WERI-Rb-1 (cell line): Measurements from ENCODE around the gene TMEM245.
A peak's percentile ranks its signal among the peaks of the same experiment; 100 is the strongest.

Source experiments
- DNase-seq: peaks from one replicate; pipeline ENCODE4 v3.0.0-alpha.2; 2020
- H3K27ac ChIP-seq: fragments of 250-450 bp; sonication (Bioruptor Pico); 2 replicates; pipeline ENCODE4 v1.5.1; 2020; ENCODE audit warnings: mild to moderate bottlenecking, moderate library complexity
- H3K27me3 ChIP-seq: fragments of 250-450 bp; sonication (Bioruptor Pico); 2 replicates; pipeline ENCODE4 v1.5.1; 2021; ENCODE audit warnings: mild to moderate bottlenecking, low read depth, moderate library complexity; ENCODE audit not compliant: insufficient read depth, severe bottlenecking
- H3K36me3 ChIP-seq: fragments of 250-450 bp; sonication (Bioruptor Pico); 2 replicates; pipeline ENCODE4 v1.5.1; 2020; ENCODE audit warnings: mild to moderate bottlenecking, moderate library complexity
- H3K4me3 ChIP-seq: 2 replicates; pipeline ENCODE4 v1.5.1; 2011; ENCODE audit warnings: low read depth, mild to moderate bottlenecking, control low read depth, low read length
- H3K9me3 ChIP-seq: fragments of 250-450 bp; sonication (Bioruptor Pico); 2 replicates; pipeline ENCODE4 v1.5.1; 2021; ENCODE audit warnings: mild to moderate bottlenecking, moderate library complexity; ENCODE audit not compliant: severe bottlenecking
- TF ChIP-seq, protein P1 (sequence below): IDR thresholded peaks from 2 replicates; pipeline ENCODE4 v1.5.1; 2011; ENCODE audit warnings: low read depth, mild to moderate bottlenecking, control low read depth, inconsistent platforms, low read length

TMEM245 gene

DNA sequence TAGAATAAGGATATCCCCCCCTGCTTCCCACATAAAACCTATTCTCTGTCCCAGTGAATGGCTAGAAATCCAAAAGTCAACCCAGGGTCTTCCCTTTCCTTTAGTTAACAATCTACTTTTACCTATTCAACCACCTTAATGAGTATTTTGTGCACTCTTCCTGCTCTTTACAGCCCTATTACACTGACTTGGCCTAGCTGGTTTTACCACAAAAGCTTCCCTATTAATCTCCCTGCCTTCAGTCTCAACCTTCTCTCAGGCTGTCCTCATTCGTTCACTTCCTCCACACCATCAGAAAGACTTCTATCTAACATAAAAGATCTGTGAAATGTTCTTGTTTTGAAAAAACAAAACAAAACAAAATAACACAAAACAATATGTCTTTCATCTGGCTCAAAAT, 122.6 kb downstream of the TMEM245 start:
- Histone ChIP-seq H3K9me3 (peaks cover 2% of the 10 kb centered on the region), H3K27ac (no peak overlapping the region), H3K4me3 (no peak overlapping the region), H3K36me3 (peaks cover 79% of the 10 kb centered on the region), H3K27me3 (no peaks in the 10 kb centered on the region)
- TF ChIP-seq, protein P1, sequence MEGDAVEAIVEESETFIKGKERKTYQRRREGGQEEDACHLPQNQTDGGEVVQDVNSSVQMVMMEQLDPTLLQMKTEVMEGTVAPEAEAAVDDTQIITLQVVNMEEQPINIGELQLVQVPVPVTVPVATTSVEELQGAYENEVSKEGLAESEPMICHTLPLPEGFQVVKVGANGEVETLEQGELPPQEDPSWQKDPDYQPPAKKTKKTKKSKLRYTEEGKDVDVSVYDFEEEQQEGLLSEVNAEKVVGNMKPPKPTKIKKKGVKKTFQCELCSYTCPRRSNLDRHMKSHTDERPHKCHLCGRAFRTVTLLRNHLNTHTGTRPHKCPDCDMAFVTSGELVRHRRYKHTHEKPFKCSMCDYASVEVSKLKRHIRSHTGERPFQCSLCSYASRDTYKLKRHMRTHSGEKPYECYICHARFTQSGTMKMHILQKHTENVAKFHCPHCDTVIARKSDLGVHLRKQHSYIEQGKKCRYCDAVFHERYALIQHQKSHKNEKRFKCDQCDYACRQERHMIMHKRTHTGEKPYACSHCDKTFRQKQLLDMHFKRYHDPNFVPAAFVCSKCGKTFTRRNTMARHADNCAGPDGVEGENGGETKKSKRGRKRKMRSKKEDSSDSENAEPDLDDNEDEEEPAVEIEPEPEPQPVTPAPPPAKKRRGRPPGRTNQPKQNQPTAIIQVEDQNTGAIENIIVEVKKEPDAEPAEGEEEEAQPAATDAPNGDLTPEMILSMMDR: no peak
- DNase-seq: no peak

DNA sequence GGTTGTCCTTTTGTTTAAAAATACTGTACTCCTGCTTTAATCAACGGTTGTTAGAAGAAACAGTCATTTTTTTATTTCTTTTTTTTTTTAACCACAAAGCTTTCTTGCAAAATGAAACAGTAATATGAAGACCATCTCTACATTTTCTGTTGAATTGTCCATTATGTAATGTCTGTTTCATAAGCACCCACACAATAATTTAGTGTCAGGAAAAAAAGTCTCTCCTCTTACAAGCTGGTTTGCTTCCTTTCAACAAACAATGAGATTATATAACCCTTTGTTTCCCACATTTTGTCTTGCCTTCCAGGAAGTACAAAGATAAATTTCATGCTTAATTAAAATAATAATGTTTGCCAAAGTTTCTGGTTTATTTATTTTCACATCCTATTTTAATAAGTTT, 123.1 kb downstream of the TMEM245 start:
- peaks cover 79% of the 10 kb centered on the region for H3K36me3 ChIP-seq
- H3K27me3 ChIP-seq: no peaks in the 10 kb centered on the region
- TF ChIP-seq, protein P1: no peak
- DNase-seq: no peak
- no peaks in the 10 kb centered on the region for H3K9me3 ChIP-seq
- H3K27ac ChIP-seq: no peak overlapping the region
- H3K4me3 ChIP-seq: no peak overlapping the region

DNA sequence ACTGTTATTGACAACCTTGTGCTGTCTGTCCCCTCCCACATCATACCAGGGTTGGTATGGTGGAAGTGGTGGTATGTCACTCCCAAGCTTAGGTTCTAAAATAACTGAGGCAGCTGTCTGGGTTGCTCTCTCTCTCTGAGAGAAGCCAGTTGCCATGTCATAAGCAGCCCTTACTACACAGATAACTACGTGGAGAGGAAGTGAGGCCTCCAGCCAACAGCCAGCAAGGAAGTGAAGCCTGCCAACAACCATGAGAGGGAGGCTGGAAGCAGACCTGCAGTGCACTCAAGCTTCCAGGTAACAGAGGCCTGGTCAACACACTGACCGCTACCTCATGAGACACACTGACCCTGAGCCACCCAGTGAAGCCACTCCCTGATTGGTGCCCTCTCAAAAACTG, 125.1 kb downstream of the TMEM245 start:
- H3K36me3 ChIP-seq: peaks cover 93% of the 10 kb centered on the region
- no peak overlapping the region for H3K4me3 ChIP-seq
- H3K27me3 ChIP-seq: no peaks in the 10 kb centered on the region
- TF ChIP-seq, protein P1: no peak
- no peaks in the 10 kb centered on the region for H3K9me3 ChIP-seq
- no peak overlapping the region for H3K27ac ChIP-seq
- DNase-seq: no peak

DNA sequence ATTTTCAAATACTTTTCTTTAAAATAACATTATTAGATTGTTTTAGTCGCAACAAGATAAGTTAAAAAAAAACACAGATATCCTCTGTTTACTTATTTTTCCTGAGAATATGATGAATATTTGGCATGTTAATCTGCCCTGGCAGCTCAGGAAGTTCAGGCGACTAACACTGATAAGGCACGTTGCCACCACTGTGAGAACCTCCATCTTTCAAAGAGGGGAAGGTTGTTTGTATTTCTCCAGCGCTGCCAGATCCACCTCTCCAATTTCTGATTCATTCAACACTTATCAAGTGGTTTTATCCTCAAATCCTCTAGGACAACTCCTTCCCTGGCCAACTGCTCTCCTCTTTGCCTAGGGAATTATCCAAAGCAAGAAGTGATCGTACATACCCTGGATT, 128.3 kb downstream of the TMEM245 start:
- H3K9me3 ChIP-seq: peaks cover 4% of the 10 kb centered on the region
- TF ChIP-seq, protein P1: no peak
- H3K27me3 ChIP-seq: no peaks in the 10 kb centered on the region
- H3K4me3 ChIP-seq: no peak overlapping the region
- H3K27ac ChIP-seq: no peak overlapping the region
- H3K36me3 ChIP-seq: peaks cover 83% of the 10 kb centered on the region
- DNase-seq: peak; percentile 30

DNA sequence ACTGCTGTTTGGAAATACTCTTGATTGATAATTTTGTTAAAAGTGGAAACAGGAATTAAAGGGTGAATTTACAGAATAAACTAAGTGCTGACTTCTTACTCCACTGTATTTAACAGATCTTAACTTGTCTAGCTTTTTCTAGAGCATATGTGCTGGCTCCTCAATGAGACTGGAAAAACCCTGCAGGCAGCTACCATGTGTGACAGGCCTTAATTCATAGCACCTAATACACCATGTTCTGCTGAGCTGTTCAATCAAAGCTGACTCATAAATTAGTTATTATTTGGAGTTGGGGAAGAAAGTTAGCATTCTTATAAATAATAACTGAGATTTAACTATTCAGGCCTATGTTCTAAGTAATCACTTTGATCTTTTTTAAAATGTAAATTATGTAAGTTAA, 135.9 kb downstream of the TMEM245 start:
- peaks cover 4% of the 10 kb centered on the region for H3K9me3 ChIP-seq
- no peaks in the 10 kb centered on the region for H3K27me3 ChIP-seq
- TF ChIP-seq, protein P1: no peak
- no peak overlapping the region for H3K27ac ChIP-seq
- H3K4me3 ChIP-seq: no peak overlapping the region
- DNase-seq: no peak
- peaks cover 75% of the 10 kb centered on the region for H3K36me3 ChIP-seq

DNA sequence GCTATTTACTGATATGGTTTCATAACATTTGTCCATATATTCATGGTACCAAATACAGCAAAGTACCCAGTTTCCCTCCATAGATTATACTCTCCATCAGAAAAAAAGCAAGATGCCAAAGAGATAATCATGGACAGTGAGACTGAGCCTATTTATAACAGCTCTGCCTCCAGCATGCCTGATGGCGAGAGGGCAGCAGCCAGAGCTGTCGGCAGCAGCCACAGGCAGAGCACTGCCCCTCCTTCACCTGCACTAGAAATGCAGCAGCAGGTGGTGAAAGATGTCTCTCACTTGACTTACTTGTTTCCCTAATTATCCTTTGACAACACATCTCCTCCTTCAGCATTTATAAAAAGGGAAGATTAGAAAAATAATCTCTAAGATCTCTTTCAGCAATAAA, 138.9 kb downstream of the TMEM245 start:
- Histone ChIP-seq H3K4me3 (no peak overlapping the region), H3K27ac (no peak overlapping the region), H3K9me3 (no peaks in the 10 kb centered on the region), H3K36me3 (peaks cover 89% of the 10 kb centered on the region), H3K27me3 (no peaks in the 10 kb centered on the region)
- no peak for DNase-seq
- TF ChIP-seq, protein P1: no peak
